Left ventricle myocardium inferior (tissue), 1 donor: ENCODE results near the gene LAMB4. TPM values are rescaled to one million over a fixed set of nuclear protein-coding genes. Genes with fewer than 3 reads are reported as not detected.

Experiments
- DNase-seq: peaks from one replicate; pipeline ENCODE4 v3.0.0-alpha.2; 2020
- H3K27ac ChIP-seq: fragments of 200-600 bp; replicated peaks from 2 replicates; pipeline ENCODE4 v1.8.0; 2021
- H3K27me3 ChIP-seq: fragments of 200-600 bp; 2 replicates; pipeline ENCODE4 v1.8.0; 2021; ENCODE audit warnings: low read depth
- H3K36me3 ChIP-seq: fragments of 200-600 bp; 2 replicates; pipeline ENCODE4 v1.8.0; 2021
- H3K4me1 ChIP-seq: fragments of 200-600 bp; 2 replicates; pipeline ENCODE4 v1.8.0; 2021
- H3K4me3 ChIP-seq: fragments of 200-600 bp; 2 replicates; pipeline ENCODE4 v1.8.0; 2021; ENCODE audit warnings: mild to moderate bottlenecking, moderate library complexity
- H3K9me3 ChIP-seq: fragments of 200-600 bp; replicated peaks from 2 replicates; pipeline ENCODE4 v1.8.0; 2021
- CTCF ChIP-seq: fragments of 200-600 bp; IDR thresholded peaks from 2 replicates; pipeline ENCODE4 v1.8.0; 2021; ENCODE audit warnings: antibody characterized with exemption, mild to moderate bottlenecking, borderline replicate concordance
- intact Hi-C: fragments of 100-400 bp; cut with micrococcal nuclease; formaldehyde crosslinking; loops from one replicate; pipeline ENCODE4 v1.11.0; 2022
- total RNA-seq: library from RNA; stranded (reverse); fragmentation: NEBNext Ultra II Directional; extraction: Animal tissue kit (Norgen Biotek cat#: 25700); gene quantifications from one replicate; pipeline ENCODE4 v1.2.1, GENCODE V29; 2021
- donor health status: DM: no; HTN: yes; CAD: no; lungs with severe emphysema.

The LAMB4 gene
- total RNA-seq, 1 donor from 2014 or later, result 0.33 TPM

- DNase-seq, result no peak
- TF ChIP-seq CTCF, result no peak
- intact Hi-C loops, result no loop called here
- Histone ChIP-seq H3K4me1 (no peaks in the 10 kb centered on the region), H3K27ac (no peak overlapping the region), H3K27me3 (no peaks in the 10 kb centered on the region), H3K4me3 (no peak overlapping the region), H3K36me3 (no peaks in the 10 kb centered on the region), H3K9me3 (no peaks in the 10 kb centered on the region)
These were observed 60.5 kb downstream of the LAMB4 start for GRCh38 chr7:108069646-108070045.

GRCh38 chr7:108067844-108068243 lies 62.3 kb downstream of the LAMB4 start:
- no peak for DNase-seq
- H3K9me3 ChIP-seq, result no peaks in the 10 kb centered on the region
- no peaks in the 10 kb centered on the region for H3K4me1 ChIP-seq
- H3K4me3 ChIP-seq, result no peak overlapping the region
- no peaks in the 10 kb centered on the region for H3K36me3 ChIP-seq
- H3K27me3 ChIP-seq, result no peaks in the 10 kb centered on the region
- no peak for TF ChIP-seq CTCF
- no peak overlapping the region for H3K27ac ChIP-seq
- intact Hi-C loops, result no loop called here

GRCh38 chr7:108066486-108066885 lies 63.7 kb downstream of the LAMB4 start:
- Histone ChIP-seq H3K4me1 (no peaks in the 10 kb centered on the region), H3K36me3 (no peaks in the 10 kb centered on the region), H3K4me3 (no peak overlapping the region), H3K27ac (no peak overlapping the region), H3K27me3 (no peaks in the 10 kb centered on the region), H3K9me3 (no peaks in the 10 kb centered on the region)
- TF ChIP-seq CTCF, result no peak
- no peak for DNase-seq
- intact Hi-C loops, result no loop called here

GRCh38 chr7:108063520-108063933 lies 66.6 kb downstream of the LAMB4 start:
- DNase-seq, result no peak
- Histone ChIP-seq H3K27me3 (no peaks in the 10 kb centered on the region), H3K4me3 (no peak overlapping the region), H3K9me3 (no peaks in the 10 kb centered on the region), H3K36me3 (no peaks in the 10 kb centered on the region), H3K27ac (no peak overlapping the region), H3K4me1 (no peaks in the 10 kb centered on the region)
- no peak for TF ChIP-seq CTCF
- intact Hi-C loops, result no loop called here

- intact Hi-C loops, result no loop called here
- H3K4me1 ChIP-seq, result no peaks in the 10 kb centered on the region
- no peaks in the 10 kb centered on the region for H3K36me3 ChIP-seq
- no peak overlapping the region for H3K27ac ChIP-seq
- no peak overlapping the region for H3K4me3 ChIP-seq
- TF ChIP-seq CTCF, result no peak
- H3K27me3 ChIP-seq, result no peaks in the 10 kb centered on the region
- H3K9me3 ChIP-seq, result no peaks in the 10 kb centered on the region
- no peak for DNase-seq
These were observed 67.7 kb downstream of the LAMB4 start for GRCh38 chr7:108062250-108063014.
